Measurements from ENCODE around the gene CYP4B1. TPM values are rescaled to one million over a fixed set of nuclear protein-coding genes. Genes with fewer than 3 reads are reported as not detected.

CYP4B1 gene
- total RNA-seq, 1 experiment from 2014 or later: 0.30 TPM

GRCh38 chr1:46749921-46750404 is 48.9 kb upstream of the CYP4B1 start:
- intact Hi-C loops (cut with micrococcal nuclease): loop anchor here (5.0 kb wide), 1 partner anchor 247 kb away; no protein-coding TSS in a partner anchor
- Histone ChIP-seq H3K4me3 (replicated peaks in 1 of 2; ENCODE audit: low read depth in 1 of 2, low read length in 2 of 2) (no peak overlapping the region), H3K27ac (ENCODE audit: low read depth, low read length) (no peak overlapping the region), H3K9me3 (ENCODE audit: control insufficient read depth in 1 of 2, insufficient read depth in 1 of 2, low read depth in 1 of 2, low read length in 2 of 2) (no peaks in the 10 kb centered on the region), H3K36me3 (ENCODE audit: control insufficient read depth in 1 of 2, insufficient read depth in 2 of 2, low read length in 2 of 2) (no peaks in the 10 kb centered on the region), H2AFZ (ENCODE audit: low read depth, low read length, poor library complexity, severe bottlenecking) (no peak overlapping the region), H3K27me3 (ENCODE audit: insufficient read depth, low read length) (peaks cover 49% of the 10 kb centered on the region; the same call in 1 of the 2 replicates), H3K9me2 (ENCODE audit: insufficient read depth) (no peaks in the 10 kb centered on the region), H3K9ac (ENCODE audit: low read length) (no peak overlapping the region), H3K4me1 (ENCODE audit: control insufficient read depth in 1 of 2, insufficient read depth in 2 of 2, low read length in 2 of 2) (no peaks in the 10 kb centered on the region), H3K4me2 (ENCODE audit: low read length) (no peak overlapping the region), H4K20me1 (ENCODE audit: insufficient read depth) (no peaks in the 10 kb centered on the region), H3K79me2 (ENCODE audit: insufficient read depth, low read length) (no peaks in the 10 kb centered on the region)
- POLR2A ChIA-PET: no interaction called here
- DNase-seq (ENCODE audit: low read depth, low spot score) (no peak), ATAC-seq (no peak)
- RAD21 ChIA-PET (ENCODE audit: low non-redundant PET in 1 of 2, low total read pairs in 2 of 2, uncharacterized antibody in 2 of 2, unreplicated experiment in 2 of 2): no interaction called here
- BruUV-seq (replicated peaks): no TSS peak
- TF ChIP-seq CEBPB (IDR thresholded peaks at IDR 0.05; ENCODE audit: low read depth) (no peak), CBX3 (IDR thresholded peaks at IDR 0.05; ENCODE audit: low read depth) (no peak), SP1 (IDR thresholded peaks at IDR 0.05; ENCODE audit: low read depth) (no peak), REST (IDR thresholded peaks at IDR 0.05; ENCODE audit: low read depth) (no peak), EGR1 (IDR thresholded peaks at IDR 0.05; ENCODE audit: low read depth) (no peak), ZBTB33 (IDR thresholded peaks at IDR 0.05; ENCODE audit: extremely low read depth, insufficient replicate concordance, low read length) (no peak), EZH2phosphoT487 (IDR thresholded peaks at IDR 0.05; ENCODE audit: borderline replicate concordance) (no peak), CTCF (IDR thresholded peaks at IDR 0.05 in 2 of 3, conservative IDR thresholded peaks at IDR 0.05 in 1 of 3; ENCODE audit: borderline replicate concordance in 1 of 3, insufficient read depth in 1 of 3, low read depth in 2 of 3, low read length in 2 of 3) (no peak), SRF (IDR thresholded peaks at IDR 0.05; ENCODE audit: low read depth) (no peak), ATF3 (IDR thresholded peaks at IDR 0.05) (no peak), EZH2 (IDR thresholded peaks at IDR 0.05) (no peak)
- CTCF ChIA-PET: no interaction called here
